GM12873 (cell line): ENCODE measurements around the gene UBE3C.

ENCODE experiments used
- TF ChIP-seq, protein P1 (sequence below): IDR thresholded peaks from 2 replicates; pipeline ENCODE4 v1.5.1; 2012; ENCODE audit warnings: low read depth, mild to moderate bottlenecking, moderate library complexity, low read length, control low read depth; ENCODE audit not compliant: insufficient read depth; ENCODE audit errors: missing control alignments

Gene UBE3C

DNA sequence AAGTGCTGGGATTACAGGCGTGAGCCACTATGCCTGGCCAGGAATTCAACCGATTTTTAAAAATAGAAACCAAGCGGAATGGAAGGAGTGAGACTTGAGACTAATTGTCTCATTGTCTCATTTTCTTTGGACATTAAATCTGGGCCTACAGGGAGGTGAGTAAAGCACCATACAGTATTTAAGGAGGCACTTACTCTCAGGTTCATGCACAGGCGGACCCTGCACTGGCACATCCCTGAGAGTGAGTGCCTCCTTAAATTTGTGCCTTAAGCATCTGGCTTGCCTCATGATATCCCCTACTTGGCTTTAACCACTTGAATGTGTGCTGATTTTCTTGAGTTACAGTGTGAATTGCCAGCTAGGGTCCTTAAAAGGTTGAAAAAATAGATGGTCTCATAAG is 10.6 kb downstream of the UBE3C start:
- TF ChIP-seq, protein P1, sequence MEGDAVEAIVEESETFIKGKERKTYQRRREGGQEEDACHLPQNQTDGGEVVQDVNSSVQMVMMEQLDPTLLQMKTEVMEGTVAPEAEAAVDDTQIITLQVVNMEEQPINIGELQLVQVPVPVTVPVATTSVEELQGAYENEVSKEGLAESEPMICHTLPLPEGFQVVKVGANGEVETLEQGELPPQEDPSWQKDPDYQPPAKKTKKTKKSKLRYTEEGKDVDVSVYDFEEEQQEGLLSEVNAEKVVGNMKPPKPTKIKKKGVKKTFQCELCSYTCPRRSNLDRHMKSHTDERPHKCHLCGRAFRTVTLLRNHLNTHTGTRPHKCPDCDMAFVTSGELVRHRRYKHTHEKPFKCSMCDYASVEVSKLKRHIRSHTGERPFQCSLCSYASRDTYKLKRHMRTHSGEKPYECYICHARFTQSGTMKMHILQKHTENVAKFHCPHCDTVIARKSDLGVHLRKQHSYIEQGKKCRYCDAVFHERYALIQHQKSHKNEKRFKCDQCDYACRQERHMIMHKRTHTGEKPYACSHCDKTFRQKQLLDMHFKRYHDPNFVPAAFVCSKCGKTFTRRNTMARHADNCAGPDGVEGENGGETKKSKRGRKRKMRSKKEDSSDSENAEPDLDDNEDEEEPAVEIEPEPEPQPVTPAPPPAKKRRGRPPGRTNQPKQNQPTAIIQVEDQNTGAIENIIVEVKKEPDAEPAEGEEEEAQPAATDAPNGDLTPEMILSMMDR: no peak

DNA sequence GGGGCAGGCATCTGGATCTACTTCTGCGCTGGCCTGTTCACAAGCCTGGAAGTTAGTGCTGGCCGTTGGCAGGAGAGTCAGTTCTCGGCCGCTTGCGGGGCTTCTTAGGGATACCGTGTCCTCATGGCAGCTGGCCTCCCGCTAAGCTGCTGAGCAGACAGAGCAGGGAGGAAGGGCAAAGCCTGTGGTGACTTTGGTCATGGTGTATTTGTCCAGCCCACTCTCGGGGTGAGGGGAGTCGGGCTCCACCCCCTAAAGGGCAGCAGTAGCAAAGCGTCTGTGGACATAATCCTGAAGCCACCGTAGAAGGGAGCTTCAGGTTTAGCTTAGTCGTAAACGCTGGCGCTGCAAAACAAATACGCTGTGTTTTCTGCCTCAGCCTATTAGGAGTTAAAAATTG is 12.2 kb downstream of the UBE3C start:
- TF ChIP-seq, protein P1: no peak

DNA sequence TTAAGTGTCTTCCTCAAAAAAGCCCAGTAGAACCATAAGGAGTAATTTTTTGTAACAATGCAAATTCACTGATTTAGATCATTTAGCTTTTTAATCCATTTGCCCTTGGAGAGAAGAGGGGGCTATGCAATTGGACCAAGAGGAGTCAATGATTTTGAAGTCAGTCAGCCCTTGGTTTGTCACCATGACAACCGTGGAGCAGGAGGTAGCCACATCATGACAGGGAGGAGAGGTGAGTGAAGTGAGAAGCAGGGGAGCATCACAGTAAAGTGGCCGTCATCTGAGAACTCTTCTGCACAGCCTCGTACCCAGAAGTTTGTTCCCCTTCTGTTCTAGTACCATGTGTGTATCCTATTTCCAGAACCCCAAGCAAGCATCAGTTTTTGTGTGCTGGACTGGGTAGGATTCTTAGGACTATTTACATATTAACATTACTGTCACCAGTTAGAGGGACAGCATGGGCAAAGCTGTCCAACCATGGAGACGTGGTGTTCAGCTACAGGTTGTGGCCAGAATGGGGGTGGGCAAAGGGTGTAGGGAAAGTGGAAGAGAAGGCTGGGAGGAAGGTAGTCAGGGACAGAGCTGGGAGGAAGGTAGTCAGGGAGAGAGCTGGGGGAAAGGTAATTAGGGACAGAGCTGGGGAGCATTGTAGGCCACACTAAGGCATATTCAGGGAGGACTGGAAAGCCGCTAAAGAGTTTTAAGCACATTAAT is 13.1 kb downstream of the UBE3C start:
- TF ChIP-seq, protein P1: no peak

DNA sequence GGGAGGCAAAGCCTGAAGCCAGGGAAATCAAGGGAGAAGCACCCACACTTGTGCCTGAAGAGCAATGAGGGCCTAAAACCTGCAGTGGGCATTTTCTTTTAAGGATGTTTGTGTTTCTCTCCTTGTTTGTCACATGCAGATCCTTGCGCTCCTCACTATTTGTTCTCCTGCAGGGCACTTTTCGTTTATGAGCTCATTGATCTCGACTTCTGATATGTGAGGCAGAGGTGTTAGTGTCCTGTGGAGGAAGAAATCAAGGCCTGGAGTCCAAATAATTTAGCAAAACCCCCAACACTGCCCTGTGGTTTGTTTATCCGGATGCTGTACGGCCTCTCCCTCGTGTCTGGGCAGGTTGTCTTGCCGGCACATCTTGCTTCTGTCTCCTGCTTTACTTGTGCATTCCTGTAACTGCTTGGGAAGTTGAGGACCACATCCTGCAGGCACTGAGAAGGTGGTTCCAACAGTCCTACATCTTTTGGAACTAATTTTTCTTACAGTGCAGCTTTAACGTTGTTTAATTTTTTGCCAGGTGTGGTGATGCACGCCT is 13.7 kb downstream of the UBE3C start:
- TF ChIP-seq, protein P1: no peak

DNA sequence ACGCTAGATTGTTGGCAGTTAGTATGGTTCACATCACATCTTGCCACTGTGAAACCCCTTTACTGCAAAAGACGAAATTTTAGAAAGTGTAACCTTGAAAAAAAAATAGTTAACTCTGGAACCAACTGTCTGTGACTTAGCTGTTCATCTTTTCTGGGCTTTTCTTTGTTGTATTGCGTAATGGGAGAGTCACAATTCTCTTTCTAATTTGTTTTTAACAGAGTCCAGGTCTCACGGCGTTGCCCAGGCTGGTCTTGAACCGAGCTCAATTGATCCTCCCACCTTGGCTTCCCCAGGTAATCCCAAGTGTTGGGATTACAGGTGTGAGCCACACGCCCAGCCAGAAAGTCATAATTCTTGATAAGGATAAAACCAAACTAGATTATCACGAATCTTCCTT is 14.5 kb downstream of the UBE3C start:
- TF ChIP-seq, protein P1: no peak

DNA sequence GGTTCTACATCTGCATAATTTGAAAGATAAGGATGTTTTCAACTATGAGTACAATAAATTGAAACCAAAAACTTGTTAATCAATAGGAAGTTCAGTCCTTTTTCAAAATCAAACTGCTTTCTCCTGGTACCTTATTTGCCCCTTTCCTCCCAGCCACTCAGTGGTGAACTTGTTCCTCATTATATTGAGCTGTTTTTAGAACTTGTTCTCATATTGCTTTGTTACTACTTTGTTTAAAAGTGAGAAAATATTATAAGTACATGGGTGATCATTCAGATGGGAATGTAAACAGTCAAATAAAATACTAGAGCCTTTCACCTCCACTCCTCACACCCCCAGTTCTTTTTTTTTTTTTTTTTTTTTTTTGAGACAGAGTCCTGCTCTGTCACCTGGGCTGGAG is 17.2 kb downstream of the UBE3C start:
- TF ChIP-seq, protein P1: no peak

DNA sequence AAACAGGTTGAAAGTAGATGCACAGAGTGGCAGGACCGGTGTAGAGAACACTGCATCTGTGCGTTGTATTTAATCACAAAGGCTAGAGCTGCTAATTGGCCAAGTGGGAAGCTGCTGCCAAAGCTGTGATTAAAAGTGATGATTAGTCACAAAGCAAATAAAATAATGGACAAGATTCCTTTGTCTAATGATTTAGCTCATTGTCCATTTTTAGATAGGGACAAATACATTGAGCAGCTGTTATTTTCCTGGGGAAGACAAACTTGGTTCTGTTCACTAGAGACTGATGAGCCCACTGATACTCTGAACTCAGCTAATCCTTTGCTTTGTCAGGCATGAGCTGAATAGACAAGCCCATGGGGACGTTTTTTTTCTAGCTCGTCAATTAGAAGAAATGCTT is 19.7 kb downstream of the UBE3C start:
- TF ChIP-seq, protein P1: no peak

DNA sequence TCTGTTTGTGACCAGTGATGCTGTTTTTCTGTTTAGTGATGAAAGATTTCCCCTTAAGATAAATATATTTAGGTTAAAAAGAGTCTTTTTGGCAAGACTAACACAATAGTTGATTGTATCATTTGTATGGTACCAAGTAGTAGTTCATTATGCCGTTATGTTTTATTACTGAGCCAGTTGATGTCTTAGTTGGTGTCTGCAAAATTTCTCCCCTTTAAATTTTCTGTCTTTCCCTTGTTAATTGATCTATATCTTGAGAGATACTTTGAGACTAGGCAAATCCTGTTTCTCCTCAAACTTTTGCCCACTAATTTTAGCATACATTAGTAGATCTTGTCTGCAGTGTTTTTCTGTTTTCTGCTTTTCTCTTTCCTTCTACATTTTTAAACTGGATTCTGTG is 21.7 kb downstream of the UBE3C start:
- TF ChIP-seq, protein P1: no peak
